Chondrocyte (in vitro differentiated cells): Measurements from ENCODE around the gene MARCHF11. TPM values are rescaled to one million over a fixed set of nuclear protein-coding genes. Genes with fewer than 3 reads are reported as not detected.

ENCODE experiments used
- DNase-seq: peaks from one replicate; pipeline ENCODE4 v3.0.0; 2021; ENCODE audit warnings: mixed read lengths, low spot score
- H3K27ac Mint-ChIP-seq: one replicate; pipeline ENCODE4 v1.8.0; 2021; ENCODE audit warnings: mild to moderate bottlenecking, moderate library complexity, mixed read lengths; ENCODE audit not compliant: unreplicated experiment
- H3K27me3 Mint-ChIP-seq: 2 replicates; pipeline ENCODE4 v1.8.0; 2021; ENCODE audit warnings: low read depth, mixed read lengths
- H3K36me3 Mint-ChIP-seq: 2 replicates; pipeline ENCODE4 v1.8.0; 2021; ENCODE audit warnings: low read depth, mixed read lengths
- H3K4me1 Mint-ChIP-seq: 2 replicates; pipeline ENCODE4 v1.8.0; 2021; ENCODE audit warnings: low read depth, mild to moderate bottlenecking, mixed read lengths
- H3K4me3 Mint-ChIP-seq: one replicate; pipeline ENCODE4 v1.8.0; 2021; ENCODE audit warnings: mild to moderate bottlenecking, moderate library complexity, mixed read lengths; ENCODE audit not compliant: unreplicated experiment
- H3K9me3 Mint-ChIP-seq: 2 replicates; pipeline ENCODE4 v1.8.0; 2021; ENCODE audit warnings: low read depth, mixed read lengths
- CTCF ChIP-seq: fragments of 200-600 bp; sonication (generic); IDR thresholded peaks from 2 replicates; pipeline ENCODE4 v1.5.0; 2021; ENCODE audit warnings: antibody characterized with exemption, mild to moderate bottlenecking, moderate library complexity
- total RNA-seq: library from RNA; stranded (reverse); gene quantifications from 3 replicates; pipeline ENCODE4 v1.2.1, GENCODE V29; 2021

The MARCHF11 gene
- total RNA-seq, 1 donor from 2014 or later = not detected

GRCh38 chr5:16017720-16018119 is 161.9 kb downstream of the MARCHF11 start:
- Mint-ChIP-seq H3K36me3 (no peaks in the 10 kb centered on the region), H3K27ac (no peak overlapping the region), H3K9me3 (peaks cover 8% of the 10 kb centered on the region), H3K4me1 (no peaks in the 10 kb centered on the region), H3K27me3 (peaks cover 20% of the 10 kb centered on the region), H3K4me3 (no peak overlapping the region)
- DNase-seq = no peak
- TF ChIP-seq CTCF = no peak
